Heart left ventricle (tissue), 16 donors: ENCODE measurements around the gene CACNA1C. TPM values are rescaled to one million over a fixed set of nuclear protein-coding genes. Genes with fewer than 3 reads are reported as not detected.

Source experiments
- ATAC-seq, 4 donors: fragments of 200-7000 bp; cut with Tn5 transposase; one replicate each; pipeline ENCODE4 v1.9.1; 2020 to 2022; ENCODE audit warnings: moderate library complexity in 4 of 4, mild to moderate bottlenecking in 3 of 4, moderate number of reproducible peaks in 1 of 4
- DNase-seq, 5 donors: peaks; one replicate each; pipeline ENCODE4 v3.0.0-alpha.2; 2020
- H3K27ac ChIP-seq, 12 donors: fragments of 200-600 bp; sonication (generic) in 4 of 12; one replicate each; pipeline versions ENCODE4 v1.5.0 to v1.8.0; 2016 to 2022; ENCODE audit warnings: mild to moderate bottlenecking in 2 of 12
- H3K27me3 ChIP-seq, 9 donors: fragments of 200-600 bp; sonication (generic) in 2 of 9; one replicate each; pipeline versions ENCODE4 v1.5.1 to v1.8.0; 2016 to 2022; ENCODE audit warnings: mild to moderate bottlenecking in 3 of 9
- H3K36me3 ChIP-seq, 9 donors: fragments of 200-600 bp; sonication (generic) in 2 of 9; one replicate each; pipeline versions ENCODE4 v1.5.0 to v1.8.0; 2018 to 2022; ENCODE audit warnings: mild to moderate bottlenecking in 2 of 9
- H3K4me1 ChIP-seq, 12 donors: fragments of 200-600 bp; sonication (generic) in 4 of 12; one replicate each; pipeline versions ENCODE4 v1.5.0 to v1.8.0; 2016 to 2022; ENCODE audit warnings: mild to moderate bottlenecking in 3 of 12
- H3K4me3 ChIP-seq, 12 donors: fragments of 200-600 bp; sonication (generic) in 4 of 12; one replicate each; pipeline versions ENCODE4 v1.5.0 to v1.8.0; 2017 to 2022; ENCODE audit warnings: mild to moderate bottlenecking in 9 of 12, moderate library complexity in 4 of 12
- H3K9me3 ChIP-seq, 12 donors: fragments of 200-600 bp; sonication (generic) in 4 of 12; one replicate each; pipeline versions ENCODE4 v1.5.0 to v1.8.0; 2016 to 2022; ENCODE audit warnings: mild to moderate bottlenecking in 1 of 12
- CTCF ChIP-seq, 12 donors: fragments of 200-600 bp; sonication (generic) in 4 of 12; IDR thresholded peaks; one replicate each; pipeline versions ENCODE4 v1.5.0 to v1.8.0; 2018 to 2022; ENCODE audit warnings: antibody characterized with exemption in 12 of 12, mild to moderate bottlenecking in 5 of 12
- POLR2A ChIP-seq, 2 donors: fragments of 450-650 bp; IDR thresholded peaks; one replicate each; pipeline ENCODE4 v1.6.1; 2017; ENCODE audit warnings: antibody characterized with exemption in 2 of 2, mild to moderate bottlenecking in 2 of 2, moderate library complexity in 2 of 2
- WGBS, 4 donors: extraction: QIAGEN DNeasy Blood & Tissue Kit in 2 of 4; methylation state at CpG; one replicate each; pipeline versions ENCODE4 v1.1.5 to v1.1.7; 2013 to 2018; 5-methylcytosine and 5-hydroxymethylcytosine counted together
- intact Hi-C, 10 donors: fragments of 100-400 bp; cut with DNase I; formaldehyde crosslinking; loops; one replicate each; pipeline versions ENCODE4 v1.11.1 to v1.14.2; 2022
- polyA plus RNA-seq, 2 donors: library from polyadenylated mRNA; stranded (reverse); fragments of 200-250 nt; gene quantifications; one replicate each; pipeline ENCODE4 v1.2.3, GENCODE V29; 2013
- total RNA-seq, 9 donors: library from RNA; depleted of rRNA in 2 of 9; stranded (reverse); fragments of >200 nt in 2 of 9; fragmentation: NEBNext Ultra II Directional in 3 of 9; extraction: Animal tissue kit (Norgen Biotek cat#: 25700) in 3 of 9; gene quantifications; one replicate each; pipeline versions ENCODE4 v1.1.0 to v1.2.4, GENCODE V29; 2016 to 2023
- donor health status: ischemic (EF 13 %, LVEDD 7.1; RV severe dilation, severe dysfunction).
- donor health status: healthy with polysubstance abuse.
- donor health status: DM: no; HTN: yes; CAD: no.
- donor health status: DM: no; HTN: no; CAD: no.
- donor health status: ischemic (EF 25% LVEDD 6.9; RV normal size, moderate dysfunction).
- donor health status: ischemic (EF 25% LVEDD 5.7; RV mildly dilated, moderate dysfunction).
- donor health status: healthy.
- donor health status: DM: yes; HTN: yes; CAD: no.
- donor health status: ischemic (EF 35%, LVEDD 5.7; RV mildly dilated, moderate dysfunction).
- donor health status: nonischemic (EF 11% LVEDD 7.7; RV severe dilation, severe dysfunction).
- donor health status: DM: yes; HTN: yes; CAD: no.
- donor health status: PGD.
- donor health status: ischemic (EF 29% LVEDD 5.4; RV normal size, mild dysfunction).
- donor health status: nonischemic (EF 23%, LVEDD 6.1; RV moderate dilation, normal function).

CACNA1C gene
- total and polyA plus RNA-seq, 11 donors: 41.9 to 196 (median 164) TPM

- Histone ChIP-seq H3K36me3 (no peaks in the 10 kb centered on the region), H3K9me3 (no peaks in the 10 kb centered on the region), H3K27me3 (no peaks in the 10 kb centered on the region), H3K4me1 (peaks cover 5 to 74% (median 17%) of the 10 kb centered on the region in 12 donors), H3K27ac (peak overlapping the region in 2 of 12 donors; percentile 11 to 53), H3K4me3 (no peak overlapping the region)
- 77 to 89% (median 88%) methylated on average over 7 to 12 of the region's 12 CpGs for WGBS, 4 donors
- DNase-seq: peak in 1 of 5 donors; percentile 21
- TF ChIP-seq POLR2A (IDR thresholded peaks at IDR 0.05) (no peak), CTCF (IDR thresholded peaks at IDR 0.05) (no peak)
- no peak for ATAC-seq
- intact Hi-C loops: no loop called here
Measured at GRCh38 chr12:2411616-2412304, 359.0 kb downstream of the CACNA1C start.

GRCh38 chr12:2412305-2412643, 359.5 kb downstream of the CACNA1C start:
- Histone ChIP-seq H3K27me3 (no peaks in the 10 kb centered on the region), H3K9me3 (no peaks in the 10 kb centered on the region), H3K36me3 (no peaks in the 10 kb centered on the region), H3K27ac (peak overlapping the region in 1 of 12 donors; percentile 53), H3K4me1 (peaks cover 5 to 79% (median 15%) of the 10 kb centered on the region in 12 donors), H3K4me3 (no peak overlapping the region)
- 72 to 88% (median 77%) methylated on average over 7 to 9 of the region's 9 CpGs for WGBS, 4 donors
- no peak for DNase-seq
- TF ChIP-seq POLR2A (IDR thresholded peaks at IDR 0.05) (no peak), CTCF (IDR thresholded peaks at IDR 0.05) (no peak)
- ATAC-seq: no peak
- intact Hi-C loops: no loop called here

- intact Hi-C loops: no loop called here
- Histone ChIP-seq H3K36me3 (no peaks in the 10 kb centered on the region), H3K9me3 (no peaks in the 10 kb centered on the region), H3K4me3 (no peak overlapping the region), H3K27me3 (no peaks in the 10 kb centered on the region), H3K27ac (no peak overlapping the region), H3K4me1 (peaks cover 5 to 83% (median 17%) of the 10 kb centered on the region in 12 donors)
- 81 to 91% (median 87%) methylated on average over 8 of the region's 8 CpGs for WGBS, 4 donors
- ATAC-seq (peak in 1 of 4 donors; percentile 5), DNase-seq (peak in 1 of 5 donors; percentile 9)
- no peak for TF ChIP-seq CTCF (IDR thresholded peaks at IDR 0.05)
- no peak for TF ChIP-seq POLR2A (IDR thresholded peaks at IDR 0.05)
Measured at GRCh38 chr12:2413301-2413700, 360.5 kb downstream of the CACNA1C start.

GRCh38 chr12:2413999-2414792, 361.4 kb downstream of the CACNA1C start:
- H3K27me3 ChIP-seq: no peaks in the 10 kb centered on the region
- no peaks in the 10 kb centered on the region for H3K9me3 ChIP-seq
- DNase-seq (peak in 1 of 5 donors; percentile 16), ATAC-seq (peak in 3 of 4 donors; percentile 15 to 38 (median 18))
- no peaks in the 10 kb centered on the region for H3K36me3 ChIP-seq
- peak overlapping the region in 5 of 12 donors; percentile 8 to 58 (median 21) for H3K27ac ChIP-seq
- WGBS, 4 donors: 48 to 53% (median 52%) methylated on average over 13 of the region's 13 CpGs
- H3K4me3 ChIP-seq: no peak overlapping the region
- TF ChIP-seq POLR2A (IDR thresholded peaks at IDR 0.05): no peak
- no peak for TF ChIP-seq CTCF (IDR thresholded peaks at IDR 0.05)
- H3K4me1 ChIP-seq: peaks cover 5 to 85% (median 19%) of the 10 kb centered on the region in 12 donors
- intact Hi-C loops: no loop called here
